Mucosa of gallbladder (tissue), 1 donor: ENCODE results near the gene ATP9A. TPM values are rescaled to one million over a fixed set of nuclear protein-coding genes. Genes with fewer than 3 reads are reported as not detected.

Source experiments
- DNase-seq: peaks from one replicate; pipeline ENCODE4 v3.0.0-alpha.2; 2020; ENCODE audit warnings: low spot score
- total RNA-seq: library from RNA; stranded (reverse); gene quantifications from one replicate; pipeline ENCODE4 v1.2.1, GENCODE V29; 2021
- donor health status: DM: no; HTN: no; CAD: no.

The ATP9A gene
- total RNA-seq, 1 donor from 2014 or later = 49.5 TPM

DNA sequence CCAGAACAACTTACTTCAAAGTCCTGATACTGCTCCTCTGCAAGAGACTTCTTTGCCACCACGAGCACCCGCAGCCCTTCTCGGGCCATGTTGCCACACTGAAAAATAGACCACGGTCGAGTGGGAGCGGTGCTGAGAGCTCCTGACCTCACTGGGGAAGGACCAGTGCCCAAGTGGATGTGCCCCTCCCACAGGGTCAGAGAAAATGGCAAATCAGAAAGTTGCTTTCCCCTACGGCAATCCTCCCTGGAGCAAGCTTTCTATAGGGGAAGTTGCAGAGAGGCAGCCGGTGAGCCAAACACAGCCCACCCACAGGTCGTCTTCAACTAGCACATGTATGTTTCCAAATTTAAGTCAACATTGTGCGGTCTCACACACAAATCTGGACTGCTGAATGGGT, 140.6 kb downstream of the ATP9A start:
- no peak for DNase-seq

- DNase-seq = no peak
Measured at GRCh38 chr20:51625105-51625504, 143.1 kb downstream of the ATP9A start.

GRCh38 chr20:51624157-51624731, 143.9 kb downstream of the ATP9A start:
- DNase-seq = peak; percentile 43

DNA sequence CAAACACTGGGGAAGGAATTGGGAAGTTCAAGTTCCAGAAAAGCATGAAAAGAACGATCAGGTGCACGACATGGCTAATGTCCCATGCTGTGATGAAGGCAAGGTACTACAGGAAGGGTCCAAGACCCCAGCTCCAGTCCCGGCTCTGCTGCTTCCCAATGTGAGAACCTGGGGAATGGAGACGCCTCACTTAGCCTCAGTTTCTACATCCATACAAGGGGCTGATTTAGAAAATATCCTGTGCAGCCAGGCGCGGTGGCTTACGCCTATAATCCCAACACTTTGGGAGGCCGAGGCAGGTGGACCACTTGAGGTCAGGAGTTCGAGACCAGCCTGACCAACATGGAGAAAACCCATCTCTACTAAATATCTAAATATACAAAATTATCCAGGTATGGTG, 144.9 kb downstream of the ATP9A start:
- no peak for DNase-seq

GRCh38 chr20:51622004-51622874, 146.0 kb downstream of the ATP9A start:
- DNase-seq = no peak

DNA sequence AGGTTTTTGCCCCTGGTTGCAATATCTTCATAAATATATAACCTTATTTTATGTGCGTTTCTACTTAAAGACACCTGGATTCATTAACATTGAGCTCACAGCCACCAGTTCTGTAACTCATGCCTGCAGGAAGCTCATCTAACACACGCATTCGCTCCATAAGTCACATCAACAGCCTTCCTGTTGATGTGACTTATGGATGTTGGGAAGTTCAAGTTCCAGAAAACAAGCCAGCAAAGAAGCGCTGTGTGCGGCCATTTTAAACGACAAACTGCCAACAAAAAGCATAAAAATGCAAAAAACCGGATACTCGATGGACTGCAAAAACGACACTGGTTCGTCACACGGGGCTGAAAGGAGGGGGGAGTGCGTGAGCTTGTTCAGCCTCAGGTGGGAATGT, 147.8 kb downstream of the ATP9A start:
- DNase-seq = no peak

GRCh38 chr20:51616060-51616459, 152.1 kb downstream of the ATP9A start:
- no peak for DNase-seq

DNA sequence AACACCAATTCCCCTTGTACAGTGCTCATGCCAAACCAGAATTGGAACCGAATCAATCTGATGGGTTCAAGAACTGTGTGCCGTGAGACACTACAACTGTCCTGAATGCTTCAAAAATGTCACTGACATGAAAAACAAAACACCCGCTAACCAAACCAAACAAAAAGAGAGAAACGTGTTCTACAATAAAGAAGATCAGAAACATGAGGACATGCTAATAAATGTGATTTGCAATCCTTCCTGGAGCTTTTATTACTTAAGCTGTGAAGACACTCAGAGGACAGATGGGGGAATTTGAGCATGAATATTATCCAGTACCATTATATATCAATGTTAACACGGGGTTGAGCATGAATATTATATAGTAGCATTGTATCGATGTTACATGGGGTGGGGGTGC, 153.5 kb downstream of the ATP9A start:
- no peak for DNase-seq

DNA sequence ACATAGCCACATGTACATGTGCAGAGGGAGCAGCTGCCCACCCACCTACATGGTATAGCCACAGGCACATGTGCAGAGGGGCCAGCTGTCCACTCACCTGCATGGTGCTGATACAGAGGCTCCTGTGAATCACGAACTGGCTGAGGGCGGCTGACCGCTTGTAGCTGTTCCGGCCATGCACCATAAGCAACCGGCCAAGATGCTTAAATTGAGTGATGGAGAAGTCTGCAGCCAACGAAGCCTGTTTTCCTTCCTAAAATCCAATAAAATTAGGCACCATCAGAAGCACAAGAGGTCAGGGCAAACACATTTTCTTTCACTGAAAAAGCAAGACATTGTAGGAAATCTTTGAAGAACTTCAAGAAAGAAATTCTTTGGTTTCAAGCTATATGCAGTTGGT, 154.6 kb downstream of the ATP9A start:
- DNase-seq = no peak

DNA sequence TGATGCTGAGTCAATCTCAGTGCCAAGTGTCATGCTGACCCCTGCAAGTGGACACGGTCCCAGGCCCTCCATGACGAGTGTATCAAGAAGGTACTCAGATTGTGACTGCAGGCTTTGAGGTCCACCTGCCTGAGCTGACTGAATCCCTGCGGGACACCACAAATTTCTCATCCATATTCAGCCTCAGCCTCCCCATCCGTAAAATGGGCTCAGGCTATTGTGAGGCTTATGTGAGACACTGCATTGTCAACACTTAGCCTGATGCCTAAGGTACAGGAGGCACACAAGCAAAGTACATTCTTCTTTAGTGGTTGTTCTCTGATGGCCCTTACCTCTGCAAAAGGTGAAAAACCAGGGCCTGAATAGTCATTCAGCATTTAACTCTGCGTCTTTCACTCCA, 155.3 kb downstream of the ATP9A start:
- no peak for DNase-seq

DNA sequence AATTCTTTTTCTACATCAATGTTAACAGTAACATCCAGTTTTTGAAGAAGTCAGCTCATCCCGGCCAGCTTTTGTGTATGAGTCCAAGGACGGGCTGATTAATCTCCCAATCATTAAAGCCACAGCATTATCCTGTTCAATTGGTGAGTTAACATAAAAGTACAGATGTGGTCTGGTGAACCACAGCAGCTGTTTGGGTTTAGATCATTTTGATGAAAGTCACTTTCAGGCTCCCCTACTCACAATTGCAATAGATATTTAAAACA, 156.6 kb downstream of the ATP9A start:
- DNase-seq = no peak

DNA sequence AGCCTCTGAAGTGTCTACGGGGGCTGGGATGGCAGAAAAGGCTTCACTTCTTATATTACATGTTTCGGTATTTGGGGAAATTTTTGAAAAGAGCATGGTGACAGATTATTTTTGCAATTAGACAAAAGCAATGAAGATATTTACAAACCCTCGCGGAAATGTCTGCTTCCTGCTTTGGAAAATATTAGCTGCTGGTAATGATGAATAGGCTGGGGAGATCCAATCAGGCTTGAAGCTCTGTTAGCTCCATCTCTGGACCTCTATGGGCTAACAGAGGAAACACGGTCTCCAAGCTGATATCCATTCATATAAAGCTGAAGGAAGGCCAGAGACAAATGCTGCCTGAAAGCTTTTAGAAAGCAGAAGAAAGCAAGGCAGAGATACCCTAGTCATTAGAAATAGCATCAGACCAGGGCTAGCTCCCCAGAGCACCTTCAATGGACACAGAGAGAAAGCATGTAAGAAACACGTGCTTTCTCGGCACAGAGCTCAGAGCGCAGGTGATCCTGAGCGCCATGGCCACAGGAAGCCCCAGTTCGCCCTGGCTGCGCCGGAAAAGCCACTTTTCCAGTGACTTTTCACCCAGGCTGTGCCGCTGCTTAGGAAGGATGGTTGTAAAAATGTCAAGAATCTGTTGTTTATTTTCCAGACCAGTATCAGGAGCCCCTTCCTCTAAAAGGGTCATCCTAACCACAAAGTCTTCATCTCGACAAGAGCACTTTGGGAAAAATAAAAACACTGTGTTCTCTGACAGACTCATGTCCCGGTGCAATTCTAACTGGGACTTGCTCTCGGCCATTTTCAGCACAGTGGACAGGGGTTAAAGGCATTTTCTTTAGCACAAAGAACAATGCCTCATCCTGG, 157.2 kb downstream of the ATP9A start:
- DNase-seq = no peak

GRCh38 chr20:51610111-51610510, 158.1 kb downstream of the ATP9A start:
- no peak for DNase-seq

- no peak for DNase-seq
Measured at GRCh38 chr20:51609251-51609650, 158.9 kb downstream of the ATP9A start.

DNA sequence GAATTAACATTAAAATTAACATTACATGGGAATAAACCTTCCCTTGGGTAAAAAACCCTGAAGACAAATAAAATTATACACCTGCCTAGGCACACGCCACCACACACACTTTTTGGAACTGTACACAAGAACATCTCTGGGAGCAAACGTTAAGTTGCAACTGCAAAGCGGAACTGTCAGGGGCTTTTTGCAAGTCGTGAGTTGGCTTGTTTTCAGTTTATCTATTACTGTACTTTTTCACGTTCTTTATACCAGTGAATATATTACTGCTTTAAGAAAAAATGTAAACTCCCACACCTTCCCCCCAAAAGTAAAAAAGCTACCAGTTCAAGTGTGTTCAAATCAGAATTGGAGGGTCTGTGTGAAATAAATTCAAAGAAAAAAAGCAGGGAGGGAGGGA, 160.1 kb downstream of the ATP9A start:
- DNase-seq = no peak

DNA sequence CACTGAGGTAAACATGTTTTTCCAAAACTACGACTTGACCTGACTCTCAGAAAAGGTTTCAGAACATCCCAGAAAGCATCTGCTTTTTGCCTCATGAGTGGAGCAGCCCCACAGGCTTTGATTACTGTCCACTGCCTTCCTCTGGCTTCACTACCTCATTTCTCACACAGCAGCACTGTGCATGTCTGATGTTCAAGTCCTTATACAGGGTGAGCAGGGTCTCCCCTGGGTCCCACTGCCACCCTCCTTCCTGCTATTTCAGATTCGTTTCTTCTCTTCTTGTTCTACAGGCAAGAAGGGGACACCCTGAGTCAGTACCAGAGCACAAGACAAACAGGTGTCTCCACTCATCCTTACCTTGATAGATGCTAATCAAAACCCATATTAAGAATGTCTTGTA, 161.0 kb downstream of the ATP9A start:
- no peak for DNase-seq

- DNase-seq = no peak
Measured at GRCh38 chr20:51604851-51605250, 163.3 kb downstream of the ATP9A start.

DNA sequence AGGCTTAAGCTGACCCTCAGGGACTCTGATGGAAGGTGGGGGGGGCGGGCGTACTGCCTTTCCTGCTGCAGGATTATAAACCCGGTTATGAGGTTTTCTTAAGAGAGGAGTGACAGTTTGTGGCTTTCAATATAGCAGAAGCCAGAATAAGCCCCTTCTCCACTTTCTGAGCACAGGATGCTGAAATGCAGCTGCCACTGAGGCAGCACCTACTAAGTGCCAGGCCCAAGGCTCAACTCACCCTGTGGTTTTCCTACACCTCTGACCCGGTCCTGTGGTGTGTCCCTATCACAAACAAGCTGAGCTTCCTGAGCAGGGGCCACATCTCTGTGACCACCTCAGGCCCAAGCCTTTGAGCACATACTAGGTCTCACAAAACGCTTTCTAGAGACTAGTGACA, 166.1 kb downstream of the ATP9A start:
- DNase-seq = no peak

GRCh38 chr20:51600950-51601349, 167.2 kb downstream of the ATP9A start:
- DNase-seq = no peak

GRCh38 chr20:51600016-51600420, 168.2 kb downstream of the ATP9A start:
- no peak for DNase-seq

- no peak for DNase-seq
Measured at GRCh38 chr20:51598556-51598955, 169.6 kb downstream of the ATP9A start.

GRCh38 chr20:51597389-51598231, 170.6 kb downstream of the ATP9A start:
- no peak for DNase-seq
